Liver (tissue), 9 donors: ENCODE measurements around the gene KCNQ4. TPM values are rescaled to one million over a fixed set of nuclear protein-coding genes. Genes with fewer than 3 reads are reported as not detected.

Experiments used
- DNase-seq: peaks from one replicate; pipeline ENCODE4 v3.0.0-alpha.2; 2017; ENCODE audit warnings: low spot score
- H3K27ac ChIP-seq, 2 donors: one replicate each; pipeline ENCODE4 v1.7.0; 2013; ENCODE audit warnings: inconsistent platforms in 2 of 2, low read length in 2 of 2, control low read depth in 1 of 2, low read depth in 1 of 2, mild to moderate bottlenecking in 1 of 2
- H3K27me3 ChIP-seq, 4 donors: one replicate each; pipeline versions ENCODE4 v1.6.1 to v1.7.0; 2013; ENCODE audit warnings: low read length in 3 of 4, inconsistent platforms in 1 of 4, mild to moderate bottlenecking in 1 of 4, moderate library complexity in 1 of 4; ENCODE audit not compliant: control insufficient read depth in 4 of 4, insufficient read depth in 4 of 4
- H3K36me3 ChIP-seq, 4 donors: one replicate each; pipeline versions ENCODE4 v1.6.1 to v1.7.0; 2013; ENCODE audit warnings: low read length in 3 of 4, mild to moderate bottlenecking in 3 of 4, low read depth in 1 of 4, moderate library complexity in 1 of 4; ENCODE audit not compliant: control insufficient read depth in 4 of 4, insufficient read depth in 3 of 4
- H3K4me1 ChIP-seq, 4 donors: one replicate each; pipeline versions ENCODE4 v1.6.1 to v1.7.0; 2013; ENCODE audit warnings: low read length in 3 of 4, mild to moderate bottlenecking in 3 of 4, moderate library complexity in 1 of 4; ENCODE audit not compliant: control insufficient read depth in 4 of 4, insufficient read depth in 4 of 4
- H3K4me3 ChIP-seq, 3 donors: one replicate each; pipeline versions ENCODE4 v1.6.1 to v1.7.0; 2013; ENCODE audit warnings: low read length in 3 of 3, control low read depth in 1 of 3, low read depth in 1 of 3, mild to moderate bottlenecking in 1 of 3
- H3K9ac ChIP-seq, 2 donors: one replicate each; pipeline ENCODE4 v1.7.0; 2013; ENCODE audit warnings: low read length in 2 of 2, mild to moderate bottlenecking in 2 of 2, moderate library complexity in 2 of 2, control low read depth in 1 of 2, low read depth in 1 of 2
- H3K9me3 ChIP-seq, 4 donors: one replicate each; pipeline versions ENCODE4 v1.6.1 to v1.7.0; 2013; ENCODE audit warnings: low read length in 3 of 4; ENCODE audit not compliant: control insufficient read depth in 4 of 4
- ATF3 ChIP-seq: IDR thresholded peaks from 2 replicates; pipeline ENCODE4 v1.6.1; 2016; ENCODE audit warnings: antibody characterized with exemption
- CTCF ChIP-seq: fragments of 150-350 bp; IDR thresholded peaks from 2 replicates; pipeline ENCODE4 v1.5.1; 2017; ENCODE audit warnings: improper control_type of control experiment, low read depth, low read length; ENCODE audit not compliant: missing input control
- EGR1 ChIP-seq, 2 donors: IDR thresholded peaks; 2 replicates each; pipeline ENCODE4 v1.6.1; 2016 to 2018; ENCODE audit warnings: antibody characterized with exemption in 2 of 2, low read depth in 2 of 2
- FOXA1 ChIP-seq: IDR thresholded peaks from 2 replicates; pipeline ENCODE4 v1.6.1; 2016; ENCODE audit warnings: antibody characterized with exemption
- FOXA2 ChIP-seq: IDR thresholded peaks from 2 replicates; pipeline ENCODE4 v1.6.1; 2016; ENCODE audit warnings: antibody characterized with exemption
- GABPA ChIP-seq, 2 donors: IDR thresholded peaks in 1 of 2; conservative IDR thresholded peaks in 1 of 2; 2 replicates each; pipeline ENCODE4 v1.6.1; 2016; ENCODE audit warnings: antibody characterized with exemption in 2 of 2, mild to moderate bottlenecking in 1 of 2, moderate library complexity in 1 of 2
- HNF4A ChIP-seq, 2 donors: conservative IDR thresholded peaks; 2 replicates each; pipeline ENCODE4 v1.6.1; 2016; ENCODE audit warnings: antibody characterized with exemption in 2 of 2, mild to moderate bottlenecking in 2 of 2
- HNF4G ChIP-seq: IDR thresholded peaks from 2 replicates; pipeline ENCODE4 v1.6.1; 2016; ENCODE audit warnings: antibody characterized with exemption
- JUND ChIP-seq, 2 donors: IDR thresholded peaks; 2 replicates each; pipeline ENCODE4 v1.6.1; 2016; ENCODE audit warnings: antibody characterized with exemption in 2 of 2
- RAD21 ChIP-seq, 2 donors: IDR thresholded peaks; 2 replicates each; pipeline ENCODE4 v1.6.1; 2016; ENCODE audit warnings: antibody characterized with exemption in 2 of 2, mild to moderate bottlenecking in 2 of 2
- REST ChIP-seq: IDR thresholded peaks from 2 replicates; pipeline ENCODE4 v1.6.1; 2016; ENCODE audit warnings: antibody characterized with exemption, mild to moderate bottlenecking
- RXRA ChIP-seq, 2 donors: IDR thresholded peaks; 2 replicates each; pipeline ENCODE4 v1.6.1; 2017 to 2018; ENCODE audit warnings: antibody characterized with exemption in 2 of 2, mild to moderate bottlenecking in 1 of 2
- SP1 ChIP-seq: IDR thresholded peaks from 2 replicates; pipeline ENCODE4 v1.6.1; 2018; ENCODE audit warnings: antibody characterized with exemption, mild to moderate bottlenecking
- TAF1 ChIP-seq: conservative IDR thresholded peaks from 2 replicates; pipeline ENCODE4 v1.6.1; 2016; ENCODE audit warnings: antibody characterized with exemption, mild to moderate bottlenecking
- WGBS: extraction: QIAGEN DNeasy Blood & Tissue Kit; methylation state at CpG from one replicate; pipeline ENCODE4 v1.1.7; 2013; 5-methylcytosine and 5-hydroxymethylcytosine counted together
- polyA plus RNA-seq, 2 donors: library from polyadenylated mRNA; stranded (reverse) in 1 of 2; unstranded in 1 of 2; fragments of 200-250 nt in 1 of 2; fragments of >200 nt in 1 of 2; fragmentation: Nextera tagmentation in 1 of 2; extraction: Ambion mirVana in 1 of 2; gene quantifications; one replicate each; pipeline versions ENCODE4 v1.2.1 to v1.2.3, GENCODE V29; 2013 to 2015
- total RNA-seq, 2 donors: library from RNA; depleted of rRNA; stranded (reverse); fragments of >200 nt; gene quantifications; one replicate each; pipeline ENCODE4 v1.2.3, GENCODE V29; 2014
- TF ChIP-seq, protein P1 (sequence below): IDR thresholded peaks from 2 replicates; pipeline ENCODE4 v1.6.1; 2016; ENCODE audit warnings: antibody characterized with exemption
- TF ChIP-seq, protein P2 (sequence below): IDR thresholded peaks from 2 replicates; pipeline ENCODE4 v1.6.1; 2016; ENCODE audit warnings: antibody characterized with exemption
- donor health status: healthy.
- donor health status: healthy.
- donor health status: healthy.
- donor health status: healthy.
- donor health status: healthy.

The KCNQ4 gene
- total and polyA plus RNA-seq, 4 donors, result 0.10 to 2.1 (median 0.27) TPM

- no peak overlapping the region for H3K27ac ChIP-seq
- DNase-seq, result peak; percentile 75
- no peak overlapping the region for H3K9ac ChIP-seq
- no peaks in the 10 kb centered on the region for H3K9me3 ChIP-seq
- no peak overlapping the region for H3K4me3 ChIP-seq
- peaks cover 4 to 20% (median 12%) of the 10 kb centered on the region in 4 donors for H3K4me1 ChIP-seq
- H3K36me3 ChIP-seq, result no peaks in the 10 kb centered on the region
- TF ChIP-seq HNF4A (conservative IDR thresholded peaks at IDR 0.05), result no peak
- TF ChIP-seq, protein P1, sequence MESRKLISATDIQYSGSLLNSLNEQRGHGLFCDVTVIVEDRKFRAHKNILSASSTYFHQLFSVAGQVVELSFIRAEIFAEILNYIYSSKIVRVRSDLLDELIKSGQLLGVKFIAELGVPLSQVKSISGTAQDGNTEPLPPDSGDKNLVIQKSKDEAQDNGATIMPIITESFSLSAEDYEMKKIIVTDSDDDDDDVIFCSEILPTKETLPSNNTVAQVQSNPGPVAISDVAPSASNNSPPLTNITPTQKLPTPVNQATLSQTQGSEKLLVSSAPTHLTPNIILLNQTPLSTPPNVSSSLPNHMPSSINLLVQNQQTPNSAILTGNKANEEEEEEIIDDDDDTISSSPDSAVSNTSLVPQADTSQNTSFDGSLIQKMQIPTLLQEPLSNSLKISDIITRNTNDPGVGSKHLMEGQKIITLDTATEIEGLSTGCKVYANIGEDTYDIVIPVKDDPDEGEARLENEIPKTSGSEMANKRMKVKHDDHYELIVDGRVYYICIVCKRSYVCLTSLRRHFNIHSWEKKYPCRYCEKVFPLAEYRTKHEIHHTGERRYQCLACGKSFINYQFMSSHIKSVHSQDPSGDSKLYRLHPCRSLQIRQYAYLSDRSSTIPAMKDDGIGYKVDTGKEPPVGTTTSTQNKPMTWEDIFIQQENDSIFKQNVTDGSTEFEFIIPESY, result no peak
- TF ChIP-seq RXRA (IDR thresholded peaks at IDR 0.05), result no peak
- no peak for TF ChIP-seq ATF3
- no peak for TF ChIP-seq REST
- TF ChIP-seq CTCF, result no peak
- TF ChIP-seq TAF1, result no peak
- no peak for TF ChIP-seq FOXA2
- no peak for TF ChIP-seq FOXA1
- no peak for TF ChIP-seq HNF4G
- TF ChIP-seq JUND (IDR thresholded peaks at IDR 0.05), result no peak
- TF ChIP-seq, protein P2, sequence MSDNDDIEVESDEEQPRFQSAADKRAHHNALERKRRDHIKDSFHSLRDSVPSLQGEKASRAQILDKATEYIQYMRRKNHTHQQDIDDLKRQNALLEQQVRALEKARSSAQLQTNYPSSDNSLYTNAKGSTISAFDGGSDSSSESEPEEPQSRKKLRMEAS, result no peak
- no peak for TF ChIP-seq GABPA (IDR thresholded peaks at IDR 0.05 in 1 of 2, conservative IDR thresholded peaks at IDR 0.05 in 1 of 2)
- no peaks in the 10 kb centered on the region for H3K27me3 ChIP-seq
- WGBS, result 85% methylated on average over 6 of the region's 6 CpGs
These were observed 37.5 kb downstream of the KCNQ4 start for GRCh38 chr1:40820911-40821693.

DNA sequence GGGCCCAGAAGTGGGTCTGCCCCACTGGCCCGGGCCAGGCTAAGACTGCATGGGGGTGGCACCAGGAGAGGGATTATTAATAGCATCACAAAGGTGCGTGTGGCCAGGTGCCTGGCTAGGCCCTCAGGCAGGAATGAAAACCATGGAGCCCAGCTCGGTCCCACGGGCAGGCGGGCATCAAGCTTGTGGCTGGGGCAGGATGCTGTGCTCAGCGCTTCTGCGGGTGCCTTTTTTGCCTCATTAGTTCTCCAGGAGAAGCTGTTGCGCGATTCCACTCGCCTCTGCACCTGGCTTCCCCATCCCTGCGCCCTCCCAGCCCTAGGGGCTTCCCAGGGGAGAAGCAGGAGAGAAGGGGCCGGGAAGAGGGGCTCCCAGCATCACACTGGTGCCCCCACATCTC, 39.3 kb downstream of the KCNQ4 start:
- Histone ChIP-seq H3K4me1 (peaks cover 4 to 20% (median 12%) of the 10 kb centered on the region in 4 donors), H3K27ac (no peak overlapping the region), H3K4me3 (no peak overlapping the region), H3K36me3 (no peaks in the 10 kb centered on the region), H3K9me3 (no peaks in the 10 kb centered on the region), H3K27me3 (no peaks in the 10 kb centered on the region), H3K9ac (no peak overlapping the region)
- WGBS, result 95% methylated on average over 12 of the region's 12 CpGs
- DNase-seq, result no peak
- no peak for TF ChIP-seq EGR1 (IDR thresholded peaks at IDR 0.05; ENCODE audit: low read depth in 2 of 2)
- no peak for TF ChIP-seq ATF3
- TF ChIP-seq SP1, result no peak
- TF ChIP-seq CTCF, result no peak
- no peak for TF ChIP-seq RAD21 (IDR thresholded peaks at IDR 0.05)
- TF ChIP-seq TAF1, result no peak
- TF ChIP-seq, protein P1, result no peak
- TF ChIP-seq HNF4G, result no peak
- TF ChIP-seq RXRA (IDR thresholded peaks at IDR 0.05), result no peak
